ENCODE data around the gene RIBC1. TPM values are rescaled to one million over a fixed set of nuclear protein-coding genes. Genes with fewer than 3 reads are reported as not detected.

RIBC1 gene
- total and polyA plus RNA-seq, 11 donors = 0.28 to 1.7 (median 0.61) TPM

- H3K36me3 ChIP-seq = no peaks in the 10 kb centered on the region
- no peak for ATAC-seq
- intact Hi-C loops (cut with DNase I) = no loop called here
- H3K4me1 ChIP-seq = no peaks in the 10 kb centered on the region
- WGBS, 4 donors = 61 to 76% (median 64%) methylated on average over 2 of the region's 2 CpGs
- H3K27ac ChIP-seq = no peak overlapping the region
- H3K27me3 ChIP-seq = peaks cover 0 to 32% (median 0%) of the 10 kb centered on the region in 9 donors
- no peak for DNase-seq
- no peak overlapping the region for H3K4me3 ChIP-seq
- no peaks in the 10 kb centered on the region for H3K9me3 ChIP-seq
- TF ChIP-seq CTCF (IDR thresholded peaks at IDR 0.05) = no peak
- TF ChIP-seq POLR2A (IDR thresholded peaks at IDR 0.05) = no peak
These were observed 52.0 kb downstream of the RIBC1 start for GRCh38 chrX:53474707-53475106.

DNA sequence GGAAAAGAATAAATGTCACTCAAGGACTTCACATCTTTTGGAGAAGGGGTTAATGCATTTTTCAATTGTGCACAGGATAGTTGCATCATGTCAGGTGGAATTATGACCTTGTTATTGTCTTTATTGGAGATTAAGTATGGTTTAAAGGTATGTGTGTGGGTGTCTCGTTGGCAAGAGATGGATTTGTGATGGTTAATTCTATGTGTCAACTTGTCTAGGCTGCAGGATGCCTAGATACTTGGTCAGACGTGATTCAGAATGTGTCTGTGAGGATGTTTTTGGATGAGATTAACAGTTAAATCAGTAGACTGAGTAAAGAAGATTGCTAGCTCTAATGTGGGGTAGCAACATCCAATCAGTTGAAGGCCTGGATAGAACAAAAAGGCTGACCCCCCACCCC is 53.7 kb downstream of the RIBC1 start:
- H3K36me3 ChIP-seq = no peaks in the 10 kb centered on the region
- TF ChIP-seq POLR2A (IDR thresholded peaks at IDR 0.05) (no peak), CTCF (IDR thresholded peaks at IDR 0.05) (no peak)
- WGBS, 4 donors = 26 to 59% (median 43%) methylated on average over 2 of the region's 2 CpGs
- no peak for ATAC-seq
- no peak for DNase-seq
- H3K9me3 ChIP-seq = no peaks in the 10 kb centered on the region
- intact Hi-C loops (cut with DNase I) = no loop called here
- H3K4me1 ChIP-seq = no peaks in the 10 kb centered on the region
- H3K27me3 ChIP-seq = peaks cover 0 to 43% (median 0%) of the 10 kb centered on the region in 9 donors
- H3K27ac ChIP-seq = no peak overlapping the region
- no peak overlapping the region for H3K4me3 ChIP-seq

- TF ChIP-seq POLR2A (IDR thresholded peaks at IDR 0.05) (no peak), CTCF (IDR thresholded peaks at IDR 0.05) (no peak)
- no peaks in the 10 kb centered on the region for H3K4me1 ChIP-seq
- WGBS, 4 donors = 69 to 84% (median 78%) methylated on average over 5 of the region's 5 CpGs
- H3K27ac ChIP-seq = no peak overlapping the region
- DNase-seq (no peak), ATAC-seq (no peak)
- H3K27me3 ChIP-seq = peaks cover 0 to 42% (median 0%) of the 10 kb centered on the region in 9 donors
- peaks cover 0 to 16% (median 0%) of the 10 kb centered on the region in 12 donors for H3K9me3 ChIP-seq
- intact Hi-C loops (cut with DNase I) = no loop called here
- H3K36me3 ChIP-seq = no peaks in the 10 kb centered on the region
- H3K4me3 ChIP-seq = no peak overlapping the region
These were observed 56.6 kb downstream of the RIBC1 start for GRCh38 chrX:53479301-53479700.

Small RNA genes lying within 50 kb of the gene (microRNA-seq; reads per million reads assigned to microRNA genes)
- gene MIR6857 = 0 to 0.62 (median 0.13) reads per million in 4 donors

Other genes with a start within 250 kb of the RIBC1 start
- 10 to 100 TPM; 32.3 to 67.2 (median 43.6) TPM for gene KDM5C, start 197.7 kb upstream of the RIBC1 start, total RNA-seq
- gene KDM5C, start 197.7 kb upstream of the RIBC1 start, polyA plus RNA-seq = 10 to 100 TPM; 23.8 to 32.5 TPM
- gene IQSEC2, start 141.3 kb upstream of the RIBC1 start, total RNA-seq = 10 to 100 TPM; 10.2 to 16.4 (median 12.6) TPM
- 10 to 100 TPM in 1 of 2 donors, 1 to 10 TPM in 1; 7.7 to 16.1 TPM for gene IQSEC2, start 141.3 kb upstream of the RIBC1 start, polyA plus RNA-seq
- 10 to 100 TPM; 25.3 to 64.6 (median 36.4) TPM for gene SMC1A, start 219 bp upstream of the RIBC1 start, total RNA-seq
- 10 to 100 TPM; 13.6 to 21.3 TPM for gene SMC1A, start 219 bp upstream of the RIBC1 start, polyA plus RNA-seq
- gene HSD17B10, start 11.5 kb downstream of the RIBC1 start, total RNA-seq = 100 to 1,000 TPM in 3 of 9 donors, 10 to 100 TPM in 6; 49.7 to 118 (median 93.2) TPM
- 100 to 1,000 TPM in 1 of 2 donors, 10 to 100 TPM in 1; 94.3 to 169 TPM for gene HSD17B10, start 11.5 kb downstream of the RIBC1 start, polyA plus RNA-seq

Data from heart left ventricle (tissue), 16 donors.